ENCODE data around the gene PAPOLG.

The PAPOLG gene

DNA sequence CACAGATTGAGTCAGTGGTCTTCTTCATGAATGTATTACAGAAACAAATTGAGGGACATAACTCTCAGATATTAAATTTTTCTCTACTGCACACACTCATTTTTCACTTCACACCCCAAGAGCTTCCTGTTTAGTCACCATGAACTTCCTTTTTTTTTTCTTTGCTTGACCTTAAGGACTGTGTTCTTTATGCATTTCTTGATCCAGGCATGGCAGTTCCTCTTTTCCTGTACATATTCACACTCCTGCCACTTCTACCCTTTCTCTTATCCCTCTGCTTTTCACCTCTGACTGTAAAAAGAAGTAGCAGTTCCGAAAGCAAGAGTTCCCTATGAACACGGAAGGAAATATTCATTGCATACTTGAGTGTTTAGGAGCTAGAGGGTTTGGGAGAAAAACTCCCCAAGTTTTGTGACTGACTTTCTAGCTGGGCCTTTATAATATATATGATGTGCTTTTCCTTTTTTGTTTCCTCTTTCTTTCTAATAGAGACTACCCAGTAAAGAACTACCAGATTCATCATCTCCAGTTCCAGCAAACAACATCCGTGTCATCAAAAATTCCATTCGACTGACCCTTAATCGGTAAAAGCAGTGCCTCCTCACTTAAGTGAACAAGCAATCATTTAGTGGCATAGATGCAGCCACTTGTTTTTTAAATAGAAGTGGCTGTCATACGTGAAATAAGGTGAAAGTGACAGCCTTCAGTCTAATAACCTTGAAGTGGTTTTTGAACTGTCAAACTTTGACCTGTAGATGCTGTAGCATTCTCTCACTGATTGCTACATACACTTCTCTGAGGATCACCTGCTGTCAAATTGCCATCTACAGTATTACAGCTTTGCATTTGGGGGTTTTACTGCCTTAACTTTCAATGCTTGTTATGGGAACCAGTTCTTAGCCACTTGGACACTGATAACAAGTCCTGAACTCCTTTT lies 40.8 kb downstream of the PAPOLG start:
- DNase-seq: no peak
- Histone ChIP-seq H3K4me3 (ENCODE audit: low read depth, low read length) (no peak overlapping the region), H3K36me3 (peaks cover 83% of the 10 kb centered on the region), H3K27me3 (ENCODE audit: insufficient read depth, low read depth, severe bottlenecking) (no peaks in the 10 kb centered on the region), H3K9me3 (ENCODE audit: severe bottlenecking) (no peaks in the 10 kb centered on the region), H3K27ac (no peak overlapping the region)
- TF ChIP-seq, protein P1, sequence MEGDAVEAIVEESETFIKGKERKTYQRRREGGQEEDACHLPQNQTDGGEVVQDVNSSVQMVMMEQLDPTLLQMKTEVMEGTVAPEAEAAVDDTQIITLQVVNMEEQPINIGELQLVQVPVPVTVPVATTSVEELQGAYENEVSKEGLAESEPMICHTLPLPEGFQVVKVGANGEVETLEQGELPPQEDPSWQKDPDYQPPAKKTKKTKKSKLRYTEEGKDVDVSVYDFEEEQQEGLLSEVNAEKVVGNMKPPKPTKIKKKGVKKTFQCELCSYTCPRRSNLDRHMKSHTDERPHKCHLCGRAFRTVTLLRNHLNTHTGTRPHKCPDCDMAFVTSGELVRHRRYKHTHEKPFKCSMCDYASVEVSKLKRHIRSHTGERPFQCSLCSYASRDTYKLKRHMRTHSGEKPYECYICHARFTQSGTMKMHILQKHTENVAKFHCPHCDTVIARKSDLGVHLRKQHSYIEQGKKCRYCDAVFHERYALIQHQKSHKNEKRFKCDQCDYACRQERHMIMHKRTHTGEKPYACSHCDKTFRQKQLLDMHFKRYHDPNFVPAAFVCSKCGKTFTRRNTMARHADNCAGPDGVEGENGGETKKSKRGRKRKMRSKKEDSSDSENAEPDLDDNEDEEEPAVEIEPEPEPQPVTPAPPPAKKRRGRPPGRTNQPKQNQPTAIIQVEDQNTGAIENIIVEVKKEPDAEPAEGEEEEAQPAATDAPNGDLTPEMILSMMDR (IDR thresholded peaks at IDR 0.05; ENCODE audit: low read depth, low read length): no peak

GRCh38 chr2:60804473-60804872 lies 48.4 kb downstream of the PAPOLG start:
- DNase-seq: no peak
- TF ChIP-seq, protein P1 (IDR thresholded peaks at IDR 0.05; ENCODE audit: low read depth, low read length): no peak
- Histone ChIP-seq H3K27ac (no peak overlapping the region), H3K36me3 (peaks cover 20% of the 10 kb centered on the region), H3K27me3 (ENCODE audit: insufficient read depth, low read depth, severe bottlenecking) (no peaks in the 10 kb centered on the region), H3K4me3 (ENCODE audit: low read depth, low read length) (no peak overlapping the region), H3K9me3 (ENCODE audit: severe bottlenecking) (no peaks in the 10 kb centered on the region)

DNA sequence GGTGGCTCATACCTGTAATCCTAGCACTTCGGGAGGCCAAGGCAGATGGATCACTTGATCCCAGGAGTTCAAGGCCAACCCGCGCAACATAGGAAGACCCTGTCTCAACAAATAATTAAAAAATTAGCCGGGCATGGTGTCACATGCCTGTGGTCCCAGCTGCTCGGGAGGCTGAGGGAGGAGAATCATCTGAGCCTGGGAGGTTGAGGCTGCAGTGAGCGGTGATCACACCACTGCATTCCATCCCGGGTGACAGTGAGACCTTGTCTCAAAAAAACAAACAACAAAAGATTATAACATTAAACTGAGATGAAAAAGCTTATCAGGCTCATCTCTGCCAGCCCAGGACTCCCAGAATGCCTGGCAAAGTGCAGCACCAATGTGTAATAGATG lies 50.5 kb downstream of the PAPOLG start:
- no peaks in the 10 kb centered on the region for H3K9me3 ChIP-seq (ENCODE audit: severe bottlenecking)
- no peak overlapping the region for H3K4me3 ChIP-seq (ENCODE audit: low read depth, low read length)
- no peaks in the 10 kb centered on the region for H3K27me3 ChIP-seq (ENCODE audit: insufficient read depth, low read depth, severe bottlenecking)
- peaks cover 9% of the 10 kb centered on the region for H3K36me3 ChIP-seq
- no peak for DNase-seq
- TF ChIP-seq, protein P1 (IDR thresholded peaks at IDR 0.05; ENCODE audit: low read depth, low read length): no peak
- no peak overlapping the region for H3K27ac ChIP-seq

- Histone ChIP-seq H3K27ac (peak overlapping the region; percentile 9; the same call in 1 of the 2 replicates), H3K4me3 (ENCODE audit: low read depth, low read length) (no peak overlapping the region), H3K9me3 (ENCODE audit: severe bottlenecking) (no peaks in the 10 kb centered on the region), H3K27me3 (ENCODE audit: insufficient read depth, low read depth, severe bottlenecking) (no peaks in the 10 kb centered on the region), H3K36me3 (peaks cover 7% of the 10 kb centered on the region)
- TF ChIP-seq, protein P1 (IDR thresholded peaks at IDR 0.05; ENCODE audit: low read depth, low read length): no peak
- DNase-seq: peak; percentile 39
Measured at GRCh38 chr2:60806988-60807681, 51.1 kb downstream of the PAPOLG start.

DNA sequence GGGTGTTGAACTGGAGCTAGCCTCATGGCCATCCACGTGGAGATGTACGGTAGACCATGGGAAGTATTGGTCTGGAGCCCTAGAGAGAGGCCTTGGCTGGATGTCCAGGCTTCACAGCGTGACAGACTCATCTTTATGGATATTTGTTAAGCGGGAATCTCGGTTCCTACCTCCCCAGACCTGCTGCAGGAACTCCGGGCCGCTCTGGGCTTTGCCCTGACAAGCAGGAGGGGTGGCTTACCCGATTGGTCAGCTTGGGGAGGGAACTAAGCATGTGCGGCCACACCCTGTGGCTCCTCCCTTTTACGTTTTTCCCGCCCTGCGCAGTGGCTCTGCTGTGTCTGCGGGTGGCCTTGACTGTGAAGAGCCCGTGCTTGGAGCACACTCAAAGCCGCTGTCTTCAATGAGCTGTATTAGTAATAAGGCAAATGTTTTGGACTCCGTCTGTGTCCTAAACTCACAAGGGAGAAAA lies 52.3 kb downstream of the PAPOLG start:
- no peak overlapping the region for H3K27ac ChIP-seq
- no peaks in the 10 kb centered on the region for H3K27me3 ChIP-seq (ENCODE audit: insufficient read depth, low read depth, severe bottlenecking)
- no peaks in the 10 kb centered on the region for H3K9me3 ChIP-seq (ENCODE audit: severe bottlenecking)
- H3K4me3 ChIP-seq (ENCODE audit: low read depth, low read length): no peak overlapping the region
- TF ChIP-seq, protein P1 (IDR thresholded peaks at IDR 0.05; ENCODE audit: low read depth, low read length): no peak
- DNase-seq: peak; percentile 28
- no peaks in the 10 kb centered on the region; the same call in 1 of the 2 replicates for H3K36me3 ChIP-seq
